HG03135 (cell line): ENCODE results near the gene TNNT2.

ENCODE experiments used
- ATAC-seq: cut with Tn5 transposase; IDR thresholded peaks from one replicate; pipeline ENCODE4 v1.9.1; 2021; ENCODE audit warnings: mild to moderate bottlenecking, moderate library complexity; ENCODE audit not compliant: unreplicated experiment

The TNNT2 gene

DNA sequence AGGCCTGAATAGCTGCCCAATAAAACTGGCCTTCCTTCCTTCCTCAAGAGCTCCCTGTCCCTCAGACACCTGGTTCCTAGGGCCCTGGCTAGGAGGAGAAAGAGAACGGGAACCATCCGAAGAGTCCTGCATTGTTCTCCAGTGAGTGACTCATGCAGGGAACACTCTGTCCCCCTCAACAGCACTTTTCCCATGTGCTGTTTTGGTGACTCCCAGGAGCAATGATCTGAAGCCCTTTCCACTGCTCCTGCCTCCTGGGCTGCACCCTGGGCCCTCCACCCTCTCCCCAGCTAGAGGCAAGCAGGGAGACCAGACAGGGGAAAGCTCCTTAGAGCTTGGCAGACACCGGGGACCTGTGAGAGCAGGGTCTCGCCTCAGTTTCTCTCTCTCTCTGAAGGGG, 18.9 kb downstream of the TNNT2 start:
- ATAC-seq: no peak

DNA sequence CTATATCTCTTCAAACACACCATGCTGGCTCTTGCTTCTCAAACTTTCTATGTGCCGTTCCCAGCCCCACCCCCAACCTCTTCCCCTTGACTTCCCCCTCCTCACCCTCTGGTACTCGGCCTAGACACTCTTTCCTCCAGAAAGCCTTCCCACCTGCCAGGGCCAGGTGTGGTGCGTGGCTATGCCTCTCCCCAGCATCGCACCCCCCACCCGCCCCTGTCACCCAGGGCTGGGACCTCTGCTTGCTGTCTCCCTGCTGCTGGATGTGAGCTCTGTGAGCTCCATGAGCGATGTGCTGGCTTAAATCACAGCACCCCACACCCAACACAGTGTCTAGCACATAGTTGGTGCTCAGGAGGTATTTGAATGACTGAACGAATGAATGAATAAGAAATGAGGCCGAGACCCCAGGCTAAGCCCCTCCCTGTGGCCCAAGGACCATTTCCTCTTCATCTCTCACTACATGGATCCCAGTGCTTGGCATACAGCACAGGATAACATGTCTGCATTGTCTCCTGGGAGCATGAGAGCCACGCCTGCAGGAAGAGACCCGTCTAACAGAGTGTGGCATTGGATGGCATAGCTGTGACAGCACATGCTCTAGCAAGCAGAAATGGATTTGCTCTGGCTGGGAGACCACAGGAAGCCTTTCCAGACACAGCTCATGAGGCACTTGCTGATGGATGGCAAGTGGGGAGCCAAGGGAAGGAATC, 19.7 kb downstream of the TNNT2 start:
- ATAC-seq: no peak

DNA sequence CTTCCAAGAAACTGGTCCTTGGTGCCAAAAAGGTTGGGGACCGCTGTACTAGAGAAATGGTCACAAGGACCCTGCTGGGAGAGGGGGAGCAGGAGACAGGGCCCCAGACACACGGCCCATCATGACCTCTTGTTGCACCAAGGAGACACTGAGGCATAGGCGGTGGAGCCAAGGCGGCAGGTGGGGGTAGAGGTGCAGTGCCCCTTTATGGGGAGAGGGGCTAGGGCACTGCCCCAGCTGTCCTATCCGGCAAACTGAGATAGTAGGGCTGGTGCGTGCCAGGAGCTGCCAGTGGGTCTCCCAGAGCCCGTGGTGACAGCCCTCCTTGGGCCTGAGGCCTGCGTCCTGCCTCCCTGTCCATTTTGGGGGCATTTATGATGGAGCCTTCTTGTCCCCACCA, 20.3 kb downstream of the TNNT2 start:
- ATAC-seq: no peak

DNA sequence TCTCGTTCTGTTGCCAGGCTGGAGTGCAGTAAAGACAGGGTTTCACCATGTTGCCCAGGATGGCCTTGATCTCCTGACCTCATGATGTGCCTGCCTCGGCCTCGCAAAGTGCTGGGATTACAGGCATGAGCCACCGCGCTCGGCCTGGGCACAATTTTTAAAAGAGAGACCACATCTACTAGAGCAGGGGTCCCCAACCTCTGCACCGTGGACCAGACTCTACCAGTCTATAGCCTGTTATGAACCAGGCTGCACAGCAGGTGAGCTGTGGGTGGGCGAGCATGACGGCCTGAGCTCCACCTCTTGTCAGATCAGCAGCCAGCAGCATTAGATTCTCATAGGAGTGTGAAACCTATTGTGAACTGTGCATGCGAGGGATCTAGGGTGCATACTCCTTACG, 20.8 kb downstream of the TNNT2 start:
- no peak for ATAC-seq

DNA sequence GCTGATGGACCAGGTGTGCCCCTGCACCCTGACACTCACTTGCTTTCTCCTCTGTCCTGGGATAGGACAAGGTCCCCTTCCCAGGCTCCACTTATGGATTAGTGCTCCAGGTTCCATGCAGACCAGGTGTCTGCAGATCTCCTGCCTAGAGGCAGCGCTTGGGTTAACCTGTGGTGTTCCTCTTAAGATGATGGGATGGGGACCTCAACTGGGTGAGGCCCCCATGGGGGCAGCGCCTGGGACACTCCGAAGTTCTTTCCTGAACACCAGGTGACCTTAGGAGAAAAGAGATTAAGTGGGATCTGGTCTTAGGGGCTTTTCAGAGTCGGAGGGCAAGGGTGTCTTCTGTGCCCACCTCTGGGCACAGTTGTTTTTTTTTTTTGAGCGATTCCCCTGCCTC, 21.2 kb downstream of the TNNT2 start:
- no peak for ATAC-seq

DNA sequence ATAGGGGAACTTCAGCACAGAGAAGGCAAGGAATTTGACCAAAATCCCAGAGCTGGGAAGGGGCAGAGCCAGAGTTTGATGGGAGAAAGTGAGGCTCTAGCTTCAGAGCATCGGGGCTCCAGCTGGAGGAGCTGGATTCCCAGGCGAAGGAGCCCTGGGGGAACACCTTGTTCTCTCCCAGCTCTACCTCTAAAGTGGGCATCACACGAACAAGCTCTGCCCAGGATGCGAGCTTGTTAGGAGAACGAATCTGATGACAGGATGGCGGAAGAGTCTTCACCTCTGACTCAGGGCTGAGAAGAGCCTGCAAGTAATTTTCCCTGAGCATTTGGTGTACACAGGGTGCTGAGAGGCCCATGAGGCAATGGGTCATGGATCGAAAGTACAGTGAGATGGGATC, 22.0 kb downstream of the TNNT2 start:
- no peak for ATAC-seq

DNA sequence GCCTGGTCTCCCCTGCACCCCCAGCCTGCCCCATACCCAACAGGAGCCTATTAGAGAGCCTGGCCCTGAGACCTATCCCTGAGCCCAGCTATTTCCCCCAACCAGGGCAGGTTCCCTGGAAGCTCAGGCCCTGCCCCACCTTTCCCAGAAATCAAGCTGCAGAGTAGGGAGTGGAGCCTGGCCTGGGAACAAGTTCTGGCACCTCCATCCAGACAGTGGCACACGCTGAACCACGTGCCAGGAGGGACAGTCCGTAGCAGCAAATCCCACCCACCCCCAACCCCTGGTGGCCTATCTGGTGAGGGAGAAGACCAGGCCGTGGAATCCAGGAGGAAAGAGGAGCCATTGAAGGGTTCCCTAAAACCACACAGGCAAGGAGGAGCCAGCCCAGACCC, 22.6 kb downstream of the TNNT2 start:
- no peak for ATAC-seq

DNA sequence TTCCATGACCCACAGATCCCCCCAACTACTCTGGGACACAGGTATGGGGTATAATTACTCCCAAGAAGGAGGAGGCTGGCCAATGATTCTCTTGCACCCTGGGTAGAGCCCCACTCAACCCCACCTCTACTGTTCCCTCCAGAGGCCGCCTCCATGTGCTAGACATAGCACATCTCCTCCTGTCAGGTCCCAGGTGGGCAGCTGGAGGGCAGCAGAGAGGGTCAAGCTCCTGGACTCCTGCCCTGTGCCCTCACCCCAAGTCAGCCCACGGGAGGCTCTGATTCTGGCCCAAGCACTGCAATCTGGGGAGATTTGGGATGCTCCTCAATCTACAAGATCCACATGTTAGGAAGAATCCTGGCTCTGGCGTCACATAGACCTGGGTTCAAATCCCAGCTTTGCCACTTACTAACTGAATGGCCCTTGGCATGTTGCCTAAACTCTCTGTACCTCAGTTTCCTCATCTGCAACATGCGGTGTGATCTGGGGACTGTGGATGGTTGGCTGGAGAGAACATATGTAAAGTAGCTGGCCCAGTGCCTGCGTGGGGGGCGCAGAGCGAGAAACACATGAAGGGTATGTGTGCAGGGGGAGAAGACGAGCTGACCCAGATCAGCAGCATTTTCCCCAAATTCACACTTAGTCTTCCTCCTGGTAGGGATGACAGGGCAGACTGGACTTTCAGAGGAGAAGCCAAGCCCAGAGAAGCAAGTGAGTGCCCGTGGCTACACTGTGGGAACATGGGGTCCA, 23.2 kb downstream of the TNNT2 start:
- ATAC-seq: no peak

DNA sequence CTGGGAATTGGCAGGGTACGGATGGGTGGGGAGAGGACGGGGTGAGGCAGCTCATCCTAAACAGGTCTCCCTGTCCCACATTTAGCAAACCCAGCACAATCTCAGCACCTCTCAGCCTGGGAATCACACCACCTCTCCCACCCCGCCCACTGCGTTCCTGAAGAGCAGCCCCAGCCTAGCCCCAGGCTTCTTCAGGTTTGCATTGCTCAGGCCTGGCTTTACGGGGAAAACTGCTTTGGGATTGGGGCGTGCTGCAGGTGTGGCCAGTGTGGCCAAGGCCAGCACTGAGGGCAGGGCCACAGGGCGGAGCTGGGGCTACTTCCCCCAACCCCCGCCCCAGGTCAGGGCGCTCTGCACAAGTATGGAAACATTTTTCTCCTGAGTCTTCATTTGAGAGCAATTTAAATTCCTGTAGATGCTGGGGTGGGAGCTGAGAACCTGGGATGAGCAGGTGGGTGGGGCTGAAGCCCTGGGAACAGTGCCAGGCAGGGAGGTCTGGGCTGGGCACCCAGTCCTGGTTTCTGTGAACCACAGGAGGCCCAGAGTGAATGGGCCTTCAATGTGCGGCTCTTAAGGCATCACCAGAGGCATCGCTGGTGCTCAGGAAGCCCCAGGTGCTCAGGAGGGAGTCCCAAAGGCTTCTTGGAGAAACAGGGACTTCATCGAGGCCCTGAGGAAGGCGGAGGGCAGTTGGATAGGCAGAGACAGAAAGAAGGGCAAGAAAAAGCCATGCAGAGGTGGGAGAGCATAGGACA, 24.1 kb downstream of the TNNT2 start:
- ATAC-seq: no peak

DNA sequence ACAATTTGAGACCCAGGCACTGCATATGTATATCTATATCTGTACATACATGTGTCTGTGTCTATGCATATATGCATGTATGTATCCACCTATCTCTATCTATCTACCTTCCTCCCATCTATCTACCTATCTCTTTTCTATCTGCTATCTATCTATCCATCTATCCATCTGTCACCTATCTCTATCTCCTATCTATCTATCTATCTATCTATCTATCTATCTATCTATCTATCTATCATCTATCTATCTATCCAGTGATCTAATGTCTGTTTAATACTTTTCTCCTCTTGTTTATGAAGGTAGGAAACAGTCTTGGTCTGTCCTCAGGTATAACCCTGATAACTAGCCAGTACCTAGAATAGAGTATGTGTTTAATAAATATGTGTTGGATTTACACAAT, 25.9 kb downstream of the TNNT2 start:
- ATAC-seq: no peak

DNA sequence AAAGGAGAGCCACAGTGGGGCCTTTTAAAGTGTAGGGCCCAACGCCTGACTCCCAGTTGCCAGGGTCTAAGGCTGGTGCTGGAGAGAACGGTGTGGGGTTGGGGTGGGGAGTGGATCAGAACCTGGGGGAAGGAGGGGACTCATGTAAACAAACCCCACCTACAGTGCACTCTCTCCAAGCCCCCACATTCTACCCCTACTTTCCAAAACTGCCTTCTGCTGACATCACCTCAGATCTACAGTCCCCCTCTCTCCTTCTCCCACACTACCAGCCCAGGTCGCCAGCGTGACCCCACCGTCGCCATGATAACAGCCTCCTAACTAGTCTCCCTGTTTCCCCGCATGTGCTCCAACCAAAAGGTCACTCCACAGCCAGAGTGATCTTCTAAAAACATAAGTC, 26.6 kb downstream of the TNNT2 start:
- ATAC-seq: no peak

DNA sequence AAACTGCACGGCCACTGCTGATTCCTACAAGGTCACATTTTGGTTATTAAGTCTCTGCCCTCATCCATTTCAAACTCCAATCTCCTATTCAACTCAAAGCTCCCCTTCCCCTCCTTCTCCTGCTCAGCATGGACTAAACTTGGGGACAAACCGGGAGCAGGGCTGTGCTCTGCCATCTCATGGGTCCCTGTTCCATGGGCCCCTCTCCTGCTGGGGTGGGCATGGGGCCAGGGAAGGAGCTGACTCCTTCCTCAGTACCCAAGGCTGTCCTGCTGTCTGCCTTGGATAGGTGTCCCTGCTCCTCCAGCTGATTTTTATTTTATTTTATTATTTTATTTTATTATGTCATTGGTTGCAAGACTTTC, 27.1 kb downstream of the TNNT2 start:
- no peak for ATAC-seq

DNA sequence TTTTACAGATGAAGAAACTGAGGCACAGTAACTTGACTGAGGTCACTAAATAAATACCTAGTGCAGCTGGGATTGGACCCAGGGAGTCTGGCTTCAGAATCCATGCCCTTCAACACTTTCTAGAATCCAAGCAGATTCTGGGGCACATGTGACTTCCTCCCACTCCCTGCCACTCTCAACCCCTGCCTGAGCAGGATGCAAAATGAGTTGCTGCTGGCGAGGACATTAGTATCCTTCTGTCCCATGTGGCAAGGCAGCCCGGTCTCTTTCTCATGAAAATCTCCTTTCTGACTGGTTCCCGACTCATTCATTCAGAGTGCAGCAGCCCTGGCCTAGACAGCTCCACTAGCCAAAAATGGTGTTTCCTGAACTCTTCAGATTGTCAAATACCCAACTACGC, 28.4 kb downstream of the TNNT2 start:
- ATAC-seq: no peak

DNA sequence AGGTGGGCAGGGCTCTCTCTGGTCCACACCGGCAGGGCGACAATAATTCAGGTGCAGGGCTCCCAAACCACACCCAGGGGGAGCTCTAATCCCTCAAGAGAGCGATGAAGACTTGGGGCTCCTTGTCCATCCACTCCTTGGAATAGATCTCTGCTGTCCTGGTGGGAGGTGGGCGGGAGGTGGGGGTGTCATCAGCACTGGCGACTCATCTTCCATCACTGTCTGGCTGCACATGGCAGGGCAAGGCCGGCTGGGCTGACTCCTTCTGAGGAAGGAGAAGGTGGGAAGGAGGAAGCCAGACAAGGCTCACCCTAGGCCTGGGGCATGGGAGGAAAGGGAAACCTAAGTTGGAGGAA, 29.3 kb downstream of the TNNT2 start:
- no peak for ATAC-seq

DNA sequence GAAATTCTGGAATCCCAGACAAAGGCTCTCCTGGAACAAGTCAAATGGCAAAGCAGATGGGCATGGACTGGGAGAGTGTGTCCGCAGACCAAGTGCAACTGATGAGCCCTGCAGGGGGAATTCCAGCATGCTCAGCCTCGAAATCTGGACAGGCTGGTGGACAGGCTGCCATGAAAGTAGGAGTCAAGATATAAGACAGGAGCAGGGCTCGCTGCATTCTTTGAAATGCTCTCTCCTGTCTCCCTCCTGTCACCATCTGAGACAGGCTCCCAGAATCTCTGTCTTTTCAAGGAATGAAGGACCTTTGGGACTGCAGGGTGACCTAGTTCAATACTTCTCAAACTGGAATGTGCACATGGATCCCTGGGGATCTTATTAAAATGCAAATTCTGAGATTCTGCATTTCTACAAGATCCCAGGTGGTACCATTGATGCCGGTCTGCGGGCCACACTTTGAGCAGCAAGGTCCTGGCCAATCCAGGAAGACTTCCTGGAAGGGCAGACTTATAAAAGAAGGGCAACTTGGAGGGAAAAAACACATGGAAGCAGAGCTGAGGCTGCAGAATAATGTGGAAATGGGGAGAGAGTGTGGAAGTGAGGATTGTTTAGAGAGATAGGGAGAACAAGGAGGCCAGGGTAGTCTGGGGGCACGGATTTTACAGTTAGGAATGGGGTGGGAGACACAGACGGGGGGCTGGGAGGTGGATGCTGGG, 29.8 kb downstream of the TNNT2 start:
- no peak for ATAC-seq

DNA sequence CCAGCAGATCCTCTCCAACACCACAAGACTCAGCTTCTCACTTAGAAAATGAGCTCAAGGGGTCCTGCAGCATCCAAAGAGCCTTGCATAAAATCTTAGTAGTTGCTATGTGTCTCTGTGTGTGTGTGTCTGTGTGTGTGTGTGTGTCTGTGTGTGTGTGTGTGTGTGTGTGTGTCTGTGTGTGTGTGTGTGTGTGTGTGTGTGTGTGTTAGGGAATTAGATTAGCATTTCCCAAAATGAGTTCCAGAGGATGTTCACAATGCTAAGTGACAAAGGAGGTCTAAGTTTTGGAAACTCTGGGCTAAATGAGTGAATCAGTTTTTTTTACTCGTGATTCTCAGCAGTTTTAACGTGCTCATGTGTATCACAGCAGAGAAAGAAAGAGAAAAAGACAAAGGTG, 30.5 kb downstream of the TNNT2 start:
- no peak for ATAC-seq

DNA sequence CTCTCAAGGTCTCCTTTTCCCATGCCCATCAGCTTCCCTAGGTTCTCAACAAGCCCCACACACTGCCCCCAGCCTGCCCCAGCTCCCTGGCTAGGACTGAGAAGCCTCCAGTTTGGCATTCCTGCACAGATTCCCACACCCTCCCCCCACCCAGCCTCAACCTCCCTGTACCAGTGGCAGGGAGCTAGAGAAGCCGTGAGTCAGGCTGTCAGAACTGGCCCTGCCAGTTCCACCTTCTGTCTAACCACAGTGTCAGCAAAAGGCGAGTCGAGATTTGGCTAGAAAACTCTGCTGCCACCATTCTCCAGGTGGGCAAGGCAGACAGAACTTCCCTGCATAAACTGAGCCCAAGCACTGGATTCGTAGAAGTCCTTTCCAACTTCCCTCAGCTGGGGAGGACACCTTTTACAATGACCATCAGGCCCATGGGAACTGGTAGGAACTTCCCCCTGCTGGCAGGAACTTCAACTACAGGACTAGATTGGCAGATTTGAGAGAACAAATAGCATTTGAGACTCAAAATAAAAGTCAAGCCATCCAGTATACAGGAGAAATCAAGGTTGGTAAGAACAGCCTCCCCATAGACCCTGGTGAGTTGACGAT, 31.0 kb downstream of the TNNT2 start:
- ATAC-seq: no peak

DNA sequence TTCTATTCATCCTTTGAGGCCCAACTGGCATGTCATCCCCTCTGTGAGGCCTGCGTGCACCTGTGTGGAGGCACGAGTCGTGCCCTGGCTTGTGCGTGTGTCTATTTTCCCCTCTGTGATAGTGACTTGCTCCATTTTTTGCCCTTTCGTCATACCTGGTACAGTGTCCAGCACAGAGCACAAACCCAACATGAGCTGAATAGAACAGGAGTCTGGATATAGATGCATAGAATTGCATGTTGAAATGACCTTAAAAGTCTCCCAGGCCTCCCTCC, 32.5 kb downstream of the TNNT2 start:
- ATAC-seq: no peak

DNA sequence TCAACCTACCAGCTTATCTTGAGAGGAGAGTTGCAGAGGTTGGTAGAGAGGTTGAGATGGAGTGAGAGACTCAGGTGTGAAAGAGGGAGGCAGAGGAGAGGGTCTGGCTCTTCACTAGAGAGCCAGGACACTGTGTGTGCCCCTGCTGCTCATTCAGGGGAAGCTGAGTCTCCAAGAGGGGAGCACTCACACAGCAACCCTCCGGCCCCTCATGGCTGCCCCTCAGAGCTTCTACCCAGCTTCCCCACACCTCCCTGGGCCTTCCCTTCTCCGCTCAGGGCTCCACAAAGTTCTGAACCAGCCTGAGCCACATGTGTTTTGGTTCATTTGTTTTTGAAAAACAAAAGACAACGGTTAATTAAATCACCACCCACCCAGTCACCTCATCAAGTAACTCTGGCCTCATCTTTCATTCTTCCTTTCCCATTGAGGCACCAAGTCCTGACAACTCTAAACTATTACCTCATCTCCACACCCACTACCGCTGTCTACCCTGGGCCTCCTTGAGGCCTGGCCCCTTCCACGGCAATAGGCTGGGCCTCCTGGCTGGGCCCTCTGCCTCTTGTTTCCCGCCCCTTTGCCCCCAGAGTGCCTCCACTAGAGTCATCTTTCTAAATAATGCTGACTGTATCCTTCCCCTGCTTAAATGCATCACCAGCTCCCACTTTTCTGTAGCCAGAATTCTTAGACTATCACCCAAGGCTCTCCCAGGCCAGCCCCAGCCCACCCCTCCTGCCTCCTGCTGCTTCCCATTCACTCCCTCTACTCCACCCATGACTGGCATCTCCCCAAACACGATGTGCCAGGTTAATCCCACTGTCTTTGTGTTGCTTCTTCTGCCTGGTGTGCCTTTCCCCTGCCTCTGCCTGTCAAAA, 33.0 kb downstream of the TNNT2 start:
- no peak for ATAC-seq

DNA sequence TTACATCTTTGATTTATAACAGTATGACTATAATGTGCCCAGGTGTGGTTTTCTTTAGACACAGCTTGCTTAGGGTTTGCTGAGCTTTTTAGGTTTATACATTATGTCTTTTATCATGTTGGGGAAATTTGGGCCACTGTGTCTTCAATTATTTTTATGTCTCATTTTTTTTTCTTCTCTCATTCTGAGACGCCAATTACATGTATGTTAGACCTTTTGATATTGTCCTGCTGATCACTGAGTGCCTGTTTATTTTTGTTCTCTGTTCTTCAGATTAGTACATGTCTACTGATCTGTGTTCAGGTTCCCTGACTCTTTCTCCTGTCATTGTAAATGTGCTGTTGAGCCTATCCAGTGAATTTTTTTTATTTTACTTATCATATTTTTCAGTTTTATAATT, 36.1 kb downstream of the TNNT2 start:
- ATAC-seq: no peak
